Upper lobe of right lung (tissue), 1 donor: ENCODE measurements around the gene SDC1. TPM values are rescaled to one million over a fixed set of nuclear protein-coding genes. Genes with fewer than 3 reads are reported as not detected.

Experiments used
- ATAC-seq: fragments of 200-7000 bp; cut with Tn5 transposase; one replicate; pipeline ENCODE4 v1.9.1; 2020; ENCODE audit warnings: mild to moderate bottlenecking, moderate library complexity
- DNase-seq: peaks from one replicate; pipeline ENCODE4 v3.0.0-alpha.2; 2020
- H3K27ac ChIP-seq: fragments of 200-600 bp; one replicate; pipeline ENCODE4 v1.8.0; 2022
- H3K27me3 ChIP-seq: fragments of 200-600 bp; one replicate; pipeline ENCODE4 v1.8.0; 2022; ENCODE audit warnings: mild to moderate bottlenecking
- H3K36me3 ChIP-seq: fragments of 200-600 bp; one replicate; pipeline ENCODE4 v1.8.0; 2022
- H3K4me1 ChIP-seq: fragments of 200-600 bp; one replicate; pipeline ENCODE4 v1.8.0; 2022
- H3K4me3 ChIP-seq: fragments of 200-600 bp; one replicate; pipeline ENCODE4 v1.8.0; 2022; ENCODE audit warnings: mild to moderate bottlenecking
- H3K9me3 ChIP-seq: fragments of 200-600 bp; one replicate; pipeline ENCODE4 v1.8.0; 2022
- intact Hi-C: fragments of 100-400 bp; cut with DNase I; formaldehyde crosslinking; loops from one replicate; pipeline ENCODE4 v1.11.0; 2022
- total RNA-seq: library from RNA; stranded (reverse); fragmentation: NEBNext Ultra II Directional; extraction: Animal tissue kit (Norgen Biotek cat#: 25700); gene quantifications from one replicate; pipeline ENCODE4 v1.2.1, GENCODE V29; 2021
- TF ChIP-seq, protein P1 (sequence below): fragments of 200-600 bp; IDR thresholded peaks from one replicate; pipeline ENCODE4 v1.8.0; 2022; ENCODE audit warnings: antibody characterized with exemption
- donor health status: DM: no; HTN: yes; CAD: no; lungs with severe emphysema.

The SDC1 gene
- total RNA-seq, 1 donor from 2014 or later, result 148 TPM

DNA sequence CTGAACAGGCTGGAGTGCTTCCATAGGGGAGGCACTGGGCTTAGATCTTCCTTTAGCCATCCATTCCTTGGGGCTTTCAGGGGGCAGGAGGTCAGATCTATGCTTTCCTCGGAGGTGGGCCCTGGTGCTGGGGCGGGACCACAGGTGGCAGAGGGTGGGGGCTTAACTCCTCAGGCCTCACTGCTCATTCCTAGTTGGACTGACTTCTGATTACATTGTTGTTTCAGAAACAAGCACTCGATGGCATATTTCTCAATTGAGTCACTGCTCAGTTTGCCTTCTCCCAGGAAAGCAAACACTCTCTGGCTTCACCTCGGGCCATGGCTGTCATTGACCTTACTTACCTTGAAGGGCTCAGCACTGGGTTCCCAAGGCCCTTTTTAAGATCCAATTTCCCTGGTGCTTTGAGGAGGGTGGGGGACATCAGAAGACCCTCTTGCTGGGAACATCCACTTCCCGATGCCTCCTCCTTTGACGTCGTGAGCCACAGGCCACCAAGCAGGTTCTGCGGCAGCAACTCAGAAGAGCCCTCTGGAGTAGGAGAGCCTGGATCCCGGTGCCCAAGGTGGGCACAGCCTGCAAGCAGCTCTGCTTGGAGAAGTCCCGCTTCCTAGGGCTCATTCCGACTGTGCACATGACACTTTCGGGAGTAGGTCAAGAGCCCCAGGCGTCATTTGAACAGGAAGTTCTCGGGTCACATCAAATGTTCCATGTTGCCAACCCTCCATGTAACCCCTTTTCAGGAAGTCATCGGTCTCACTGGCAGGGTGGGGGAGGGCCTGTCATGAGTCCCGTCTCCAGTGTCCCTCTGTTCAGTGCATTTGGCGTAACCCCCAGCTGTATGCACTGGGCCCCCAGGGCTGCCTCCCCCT is 40.6 kb downstream of the SDC1 start:
- Histone ChIP-seq H3K4me1 (peaks cover 37% of the 10 kb centered on the region), H3K27me3 (no peaks in the 10 kb centered on the region), H3K36me3 (no peaks in the 10 kb centered on the region), H3K9me3 (no peaks in the 10 kb centered on the region), H3K27ac (peak overlapping the region; percentile 82), H3K4me3 (peak overlapping the region; percentile 10)
- peak; percentile 50 for ATAC-seq
- TF ChIP-seq, protein P1, sequence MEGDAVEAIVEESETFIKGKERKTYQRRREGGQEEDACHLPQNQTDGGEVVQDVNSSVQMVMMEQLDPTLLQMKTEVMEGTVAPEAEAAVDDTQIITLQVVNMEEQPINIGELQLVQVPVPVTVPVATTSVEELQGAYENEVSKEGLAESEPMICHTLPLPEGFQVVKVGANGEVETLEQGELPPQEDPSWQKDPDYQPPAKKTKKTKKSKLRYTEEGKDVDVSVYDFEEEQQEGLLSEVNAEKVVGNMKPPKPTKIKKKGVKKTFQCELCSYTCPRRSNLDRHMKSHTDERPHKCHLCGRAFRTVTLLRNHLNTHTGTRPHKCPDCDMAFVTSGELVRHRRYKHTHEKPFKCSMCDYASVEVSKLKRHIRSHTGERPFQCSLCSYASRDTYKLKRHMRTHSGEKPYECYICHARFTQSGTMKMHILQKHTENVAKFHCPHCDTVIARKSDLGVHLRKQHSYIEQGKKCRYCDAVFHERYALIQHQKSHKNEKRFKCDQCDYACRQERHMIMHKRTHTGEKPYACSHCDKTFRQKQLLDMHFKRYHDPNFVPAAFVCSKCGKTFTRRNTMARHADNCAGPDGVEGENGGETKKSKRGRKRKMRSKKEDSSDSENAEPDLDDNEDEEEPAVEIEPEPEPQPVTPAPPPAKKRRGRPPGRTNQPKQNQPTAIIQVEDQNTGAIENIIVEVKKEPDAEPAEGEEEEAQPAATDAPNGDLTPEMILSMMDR, result no peak
- intact Hi-C loops, result no loop called here
- DNase-seq, result peak; percentile 82

DNA sequence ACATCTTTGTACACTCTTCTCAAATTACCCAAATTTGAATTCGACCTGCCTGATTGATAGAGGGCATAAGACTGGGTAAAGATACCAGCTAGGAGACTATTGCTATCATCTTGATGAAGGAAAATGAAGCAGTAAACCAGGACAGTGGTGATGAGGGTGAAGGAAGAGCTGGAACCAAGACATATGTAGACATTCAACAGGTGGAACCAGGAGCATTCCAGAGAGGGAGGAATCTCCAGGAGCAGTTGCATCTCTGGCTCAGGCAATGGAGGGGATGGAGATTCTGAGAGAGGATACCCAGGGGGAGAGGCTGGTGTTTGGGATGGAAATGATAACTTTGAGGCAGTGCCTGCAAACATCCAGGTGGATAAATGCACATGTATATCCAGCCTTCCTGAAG is 41.6 kb downstream of the SDC1 start:
- peaks cover 42% of the 10 kb centered on the region for H3K4me1 ChIP-seq
- peak overlapping the region; percentile 10 for H3K4me3 ChIP-seq
- no peaks in the 10 kb centered on the region for H3K27me3 ChIP-seq
- intact Hi-C loops, result no loop called here
- ATAC-seq (no peak), DNase-seq (no peak)
- TF ChIP-seq, protein P1, result no peak
- H3K9me3 ChIP-seq, result no peaks in the 10 kb centered on the region
- peak overlapping the region; percentile 82 for H3K27ac ChIP-seq
- H3K36me3 ChIP-seq, result no peaks in the 10 kb centered on the region

DNA sequence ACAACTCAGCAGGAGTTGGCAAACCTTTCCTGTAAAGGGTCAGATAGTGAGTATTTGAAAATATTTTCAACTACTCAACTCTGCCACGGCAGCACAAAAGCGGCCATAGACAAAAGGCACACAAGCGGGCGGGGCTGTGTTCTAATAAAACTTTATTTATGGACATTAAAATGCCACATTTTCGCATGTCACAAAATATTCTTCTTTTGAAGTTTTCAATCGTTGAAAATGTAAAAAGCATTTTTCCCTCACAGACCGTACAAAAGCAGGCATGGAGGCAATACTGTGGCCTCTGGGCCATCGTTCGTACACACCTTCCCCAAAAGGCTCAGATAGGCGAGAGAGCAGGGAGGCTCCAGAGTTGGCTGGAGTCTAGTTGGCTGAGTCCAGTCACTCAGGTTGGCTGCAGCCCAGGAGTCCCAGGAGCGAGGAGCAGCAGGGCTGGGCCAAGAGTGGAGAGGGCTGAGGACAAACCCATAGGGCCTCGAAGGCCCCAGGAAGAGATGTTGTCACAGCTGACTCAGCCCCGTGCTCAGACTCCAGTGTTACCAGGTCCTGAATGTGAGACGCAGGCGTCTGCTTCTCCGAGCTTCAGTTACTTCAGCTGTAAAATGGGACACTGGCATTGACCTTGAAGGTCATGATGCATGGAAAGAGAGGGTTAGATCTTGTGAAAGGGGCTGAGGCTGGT is 42.5 kb downstream of the SDC1 start:
- no peak overlapping the region for H3K4me3 ChIP-seq
- intact Hi-C loops, result no loop called here
- peaks cover 47% of the 10 kb centered on the region for H3K4me1 ChIP-seq
- no peaks in the 10 kb centered on the region for H3K27me3 ChIP-seq
- DNase-seq (peak; percentile 94), ATAC-seq (peak; percentile 50)
- no peaks in the 10 kb centered on the region for H3K36me3 ChIP-seq
- H3K9me3 ChIP-seq, result no peaks in the 10 kb centered on the region
- H3K27ac ChIP-seq, result peak overlapping the region; percentile 82
- TF ChIP-seq, protein P1, result no peak

DNA sequence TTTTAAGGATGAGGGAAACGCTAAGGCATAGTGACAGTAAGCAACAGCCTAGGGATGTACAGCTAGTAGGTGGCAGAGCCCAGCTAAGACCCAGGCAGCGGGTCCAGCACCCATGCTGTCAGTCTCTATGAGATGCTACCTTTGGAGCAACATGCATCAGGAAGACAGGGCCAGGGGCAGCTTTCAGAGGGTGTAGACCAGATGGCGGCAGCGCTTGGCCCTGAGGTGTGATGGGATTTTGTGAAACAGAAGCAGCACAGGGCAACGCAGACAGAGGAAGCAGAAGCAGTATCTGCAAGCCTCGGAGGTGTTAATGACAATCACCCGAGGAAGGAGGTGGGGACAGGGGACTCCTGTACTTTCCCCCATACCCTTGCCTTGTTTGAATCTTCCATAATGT is 43.2 kb downstream of the SDC1 start:
- intact Hi-C loops, result no loop called here
- TF ChIP-seq, protein P1, result no peak
- no peaks in the 10 kb centered on the region for H3K27me3 ChIP-seq
- no peak overlapping the region for H3K4me3 ChIP-seq
- no peaks in the 10 kb centered on the region for H3K36me3 ChIP-seq
- peak; percentile 40 for DNase-seq
- peak overlapping the region; percentile 4 for H3K27ac ChIP-seq
- no peaks in the 10 kb centered on the region for H3K9me3 ChIP-seq
- ATAC-seq, result no peak
- H3K4me1 ChIP-seq, result peaks cover 42% of the 10 kb centered on the region

DNA sequence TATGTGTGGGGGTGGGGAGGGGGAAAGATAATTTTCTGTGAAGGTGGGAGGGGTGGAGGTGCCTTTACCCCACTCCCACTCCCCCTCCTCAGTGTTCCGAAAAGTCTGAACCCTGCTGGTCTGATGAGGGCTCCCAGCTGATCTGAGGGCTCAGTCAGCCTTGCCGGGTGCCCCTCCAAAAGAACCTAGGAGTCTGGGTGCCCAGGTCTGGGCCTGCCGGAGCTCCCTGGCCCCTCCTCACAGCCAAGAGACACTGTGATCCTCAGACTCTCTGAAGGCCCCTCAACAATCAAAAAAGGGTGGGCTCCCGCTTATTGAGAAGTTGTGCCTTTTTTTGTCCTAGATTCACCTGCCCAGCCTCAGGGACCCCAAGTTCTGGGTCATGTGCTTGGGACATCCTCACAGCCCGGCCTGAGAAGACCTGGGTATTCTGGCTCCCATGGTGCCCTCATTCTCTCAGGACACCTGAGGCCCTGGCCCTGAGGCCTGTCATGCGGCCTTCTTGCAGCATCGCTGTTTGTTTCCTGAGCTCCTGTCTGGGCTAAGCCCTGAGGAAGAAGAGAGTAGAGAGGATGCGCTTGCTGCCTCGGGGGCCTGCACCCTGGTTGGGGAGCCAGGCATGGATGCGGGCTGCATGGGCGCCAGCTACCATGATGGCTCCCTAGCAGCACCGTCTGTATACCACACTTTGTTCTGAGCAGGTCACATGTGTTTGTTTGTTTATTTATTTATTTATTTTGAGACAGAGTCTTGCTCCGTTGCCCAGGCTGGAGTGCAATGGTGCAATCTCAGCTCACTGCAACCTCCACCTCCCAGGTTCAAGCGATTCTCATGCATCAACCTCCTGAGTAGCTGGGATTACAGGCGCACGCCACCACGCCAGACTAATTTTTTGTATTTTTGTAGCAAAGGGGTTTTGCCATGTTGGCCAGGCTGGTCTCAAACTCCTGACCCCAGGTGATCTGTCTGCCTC is 44.0 kb downstream of the SDC1 start:
- Histone ChIP-seq H3K9me3 (no peaks in the 10 kb centered on the region), H3K4me3 (no peak overlapping the region), H3K27ac (peak overlapping the region; percentile 73), H3K4me1 (peaks cover 37% of the 10 kb centered on the region), H3K36me3 (no peaks in the 10 kb centered on the region), H3K27me3 (no peaks in the 10 kb centered on the region)
- intact Hi-C loops, result no loop called here
- peak; percentile 57 for DNase-seq
- TF ChIP-seq, protein P1, result no peak
- ATAC-seq, result no peak
